Measurements from ENCODE around the gene PDLIM5.

Gene PDLIM5

DNA sequence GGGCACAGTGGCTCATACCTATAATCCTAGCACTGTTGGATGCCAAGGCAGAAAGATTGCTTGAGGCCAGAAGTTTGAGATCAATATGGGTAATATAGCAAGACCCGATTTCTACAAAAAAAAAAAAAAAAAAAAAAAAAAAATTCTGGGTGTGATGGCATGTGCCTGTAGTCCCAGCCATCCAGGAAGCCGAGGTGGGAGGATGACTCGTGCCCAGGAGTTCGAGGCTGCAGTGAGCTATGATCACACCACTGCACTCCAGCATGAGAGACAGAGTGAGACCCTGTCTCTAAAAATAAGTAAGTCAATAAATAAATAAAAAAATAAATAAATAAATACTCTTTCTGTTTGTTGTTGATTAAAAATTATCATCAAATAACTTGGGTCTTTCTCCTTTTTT lies 243.6 kb downstream of the PDLIM5 start:
- TF ChIP-seq ESRRG (CRISPR knock-in tag; IDR thresholded peaks at IDR 0.05): no peak
- TF ChIP-seq, protein P1, sequence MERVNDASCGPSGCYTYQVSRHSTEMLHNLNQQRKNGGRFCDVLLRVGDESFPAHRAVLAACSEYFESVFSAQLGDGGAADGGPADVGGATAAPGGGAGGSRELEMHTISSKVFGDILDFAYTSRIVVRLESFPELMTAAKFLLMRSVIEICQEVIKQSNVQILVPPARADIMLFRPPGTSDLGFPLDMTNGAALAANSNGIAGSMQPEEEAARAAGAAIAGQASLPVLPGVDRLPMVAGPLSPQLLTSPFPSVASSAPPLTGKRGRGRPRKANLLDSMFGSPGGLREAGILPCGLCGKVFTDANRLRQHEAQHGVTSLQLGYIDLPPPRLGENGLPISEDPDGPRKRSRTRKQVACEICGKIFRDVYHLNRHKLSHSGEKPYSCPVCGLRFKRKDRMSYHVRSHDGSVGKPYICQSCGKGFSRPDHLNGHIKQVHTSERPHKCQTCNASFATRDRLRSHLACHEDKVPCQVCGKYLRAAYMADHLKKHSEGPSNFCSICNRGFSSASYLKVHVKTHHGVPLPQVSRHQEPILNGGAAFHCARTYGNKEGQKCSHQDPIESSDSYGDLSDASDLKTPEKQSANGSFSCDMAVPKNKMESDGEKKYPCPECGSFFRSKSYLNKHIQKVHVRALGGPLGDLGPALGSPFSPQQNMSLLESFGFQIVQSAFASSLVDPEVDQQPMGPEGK (CRISPR knock-in tag; IDR thresholded peaks at IDR 0.05; ENCODE audit: borderline replicate concordance): no peak
- TF ChIP-seq ZNF8 (CRISPR knock-in tag; IDR thresholded peaks at IDR 0.05): no peak
- no peak for ATAC-seq

DNA sequence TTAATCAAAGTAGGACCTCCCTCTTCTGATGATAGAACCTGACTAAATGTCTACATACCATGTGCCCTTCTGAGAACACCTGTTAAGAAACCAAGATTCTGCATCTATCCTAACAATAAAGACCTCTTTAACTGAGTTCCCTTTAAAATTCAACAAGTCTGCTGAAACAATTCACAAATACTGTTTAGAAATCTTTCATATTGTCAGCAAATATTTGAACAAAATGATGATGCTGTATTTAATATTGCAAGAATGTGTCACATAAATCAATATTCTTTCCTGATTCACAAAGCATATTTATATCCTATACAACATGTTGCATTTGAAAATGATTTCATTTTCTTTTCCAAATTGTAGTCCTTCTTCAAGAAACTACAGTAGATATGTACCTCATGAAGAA lies 246.4 kb downstream of the PDLIM5 start:
- no peak for ATAC-seq
- TF ChIP-seq, protein P2, sequence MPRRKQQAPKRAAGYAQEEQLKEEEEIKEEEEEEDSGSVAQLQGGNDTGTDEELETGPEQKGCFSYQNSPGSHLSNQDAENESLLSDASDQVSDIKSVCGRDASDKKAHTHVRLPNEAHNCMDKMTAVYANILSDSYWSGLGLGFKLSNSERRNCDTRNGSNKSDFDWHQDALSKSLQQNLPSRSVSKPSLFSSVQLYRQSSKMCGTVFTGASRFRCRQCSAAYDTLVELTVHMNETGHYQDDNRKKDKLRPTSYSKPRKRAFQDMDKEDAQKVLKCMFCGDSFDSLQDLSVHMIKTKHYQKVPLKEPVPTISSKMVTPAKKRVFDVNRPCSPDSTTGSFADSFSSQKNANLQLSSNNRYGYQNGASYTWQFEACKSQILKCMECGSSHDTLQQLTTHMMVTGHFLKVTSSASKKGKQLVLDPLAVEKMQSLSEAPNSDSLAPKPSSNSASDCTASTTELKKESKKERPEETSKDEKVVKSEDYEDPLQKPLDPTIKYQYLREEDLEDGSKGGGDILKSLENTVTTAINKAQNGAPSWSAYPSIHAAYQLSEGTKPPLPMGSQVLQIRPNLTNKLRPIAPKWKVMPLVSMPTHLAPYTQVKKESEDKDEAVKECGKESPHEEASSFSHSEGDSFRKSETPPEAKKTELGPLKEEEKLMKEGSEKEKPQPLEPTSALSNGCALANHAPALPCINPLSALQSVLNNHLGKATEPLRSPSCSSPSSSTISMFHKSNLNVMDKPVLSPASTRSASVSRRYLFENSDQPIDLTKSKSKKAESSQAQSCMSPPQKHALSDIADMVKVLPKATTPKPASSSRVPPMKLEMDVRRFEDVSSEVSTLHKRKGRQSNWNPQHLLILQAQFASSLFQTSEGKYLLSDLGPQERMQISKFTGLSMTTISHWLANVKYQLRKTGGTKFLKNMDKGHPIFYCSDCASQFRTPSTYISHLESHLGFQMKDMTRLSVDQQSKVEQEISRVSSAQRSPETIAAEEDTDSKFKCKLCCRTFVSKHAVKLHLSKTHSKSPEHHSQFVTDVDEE (CRISPR knock-in tag; IDR thresholded peaks at IDR 0.05): no peak
- no peak for TF ChIP-seq SNAI2 (CRISPR knock-in tag; IDR thresholded peaks at IDR 0.05)
- TF ChIP-seq OSR1 (CRISPR knock-in tag; IDR thresholded peaks at IDR 0.05): no peak
- no peak for TF ChIP-seq GLIS3 (CRISPR knock-in tag; IDR thresholded peaks at IDR 0.05)
- TF ChIP-seq, protein P3, sequence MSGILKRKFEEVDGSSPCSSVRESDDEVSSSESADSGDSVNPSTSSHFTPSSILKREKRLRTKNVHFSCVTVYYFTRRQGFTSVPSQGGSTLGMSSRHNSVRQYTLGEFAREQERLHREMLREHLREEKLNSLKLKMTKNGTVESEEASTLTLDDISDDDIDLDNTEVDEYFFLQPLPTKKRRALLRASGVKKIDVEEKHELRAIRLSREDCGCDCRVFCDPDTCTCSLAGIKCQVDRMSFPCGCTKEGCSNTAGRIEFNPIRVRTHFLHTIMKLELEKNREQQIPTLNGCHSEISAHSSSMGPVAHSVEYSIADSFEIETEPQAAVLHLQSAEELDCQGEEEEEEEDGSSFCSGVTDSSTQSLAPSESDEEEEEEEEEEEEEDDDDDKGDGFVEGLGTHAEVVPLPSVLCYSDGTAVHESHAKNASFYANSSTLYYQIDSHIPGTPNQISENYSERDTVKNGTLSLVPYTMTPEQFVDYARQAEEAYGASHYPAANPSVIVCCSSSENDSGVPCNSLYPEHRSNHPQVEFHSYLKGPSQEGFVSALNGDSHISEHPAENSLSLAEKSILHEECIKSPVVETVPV (CRISPR knock-in tag; IDR thresholded peaks at IDR 0.05): no peak
- TF ChIP-seq ZFP3 (CRISPR knock-in tag; IDR thresholded peaks at IDR 0.05): no peak
- no peak for TF ChIP-seq BACH2 (CRISPR knock-in tag; IDR thresholded peaks at IDR 0.05; ENCODE audit: borderline replicate concordance)
- TF ChIP-seq ZNF70 (CRISPR knock-in tag; IDR thresholded peaks at IDR 0.05): no peak
- TF ChIP-seq ZFP30 (CRISPR knock-in tag; IDR thresholded peaks at IDR 0.05): no peak
- TF ChIP-seq, protein P1 (CRISPR knock-in tag; IDR thresholded peaks at IDR 0.05; ENCODE audit: borderline replicate concordance): no peak
- no peak for TF ChIP-seq RARB (CRISPR knock-in tag; IDR thresholded peaks at IDR 0.05)
- no peak for TF ChIP-seq CSDC2 (CRISPR knock-in tag; IDR thresholded peaks at IDR 0.05)

DNA sequence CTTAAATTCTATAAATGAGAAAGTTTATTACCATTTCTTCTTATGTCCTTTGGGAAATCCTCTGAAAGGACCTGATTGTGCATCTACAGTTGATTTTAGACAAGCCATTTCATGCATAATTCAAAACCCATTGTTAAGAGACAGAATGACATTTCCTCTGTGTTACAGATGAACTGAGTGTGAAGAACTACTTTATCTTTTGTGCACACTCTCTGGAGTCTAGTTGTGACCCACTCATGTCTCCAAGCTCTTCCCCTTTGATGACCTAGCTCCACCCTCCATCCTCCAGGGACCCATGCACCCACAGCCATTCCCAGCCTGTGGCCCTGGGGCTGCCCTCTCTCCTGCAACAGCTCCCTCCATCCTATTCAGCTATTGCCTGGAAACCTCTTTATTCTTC lies 248.6 kb downstream of the PDLIM5 start:
- no peak for ATAC-seq
- no peak for TF ChIP-seq CSDC2 (CRISPR knock-in tag; IDR thresholded peaks at IDR 0.05)
- TF ChIP-seq OSR1 (CRISPR knock-in tag; IDR thresholded peaks at IDR 0.05): no peak
- TF ChIP-seq SNAI2 (CRISPR knock-in tag; IDR thresholded peaks at IDR 0.05): no peak
- no peak for TF ChIP-seq ARNTL (CRISPR knock-in tag; IDR thresholded peaks at IDR 0.05; ENCODE audit: borderline replicate concordance, low read depth)
- TF ChIP-seq, protein P1 (CRISPR knock-in tag; IDR thresholded peaks at IDR 0.05; ENCODE audit: borderline replicate concordance): no peak
- TF ChIP-seq TCF4 (CRISPR knock-in tag; IDR thresholded peaks at IDR 0.05; ENCODE audit: borderline replicate concordance): no peak
- TF ChIP-seq, protein P4, sequence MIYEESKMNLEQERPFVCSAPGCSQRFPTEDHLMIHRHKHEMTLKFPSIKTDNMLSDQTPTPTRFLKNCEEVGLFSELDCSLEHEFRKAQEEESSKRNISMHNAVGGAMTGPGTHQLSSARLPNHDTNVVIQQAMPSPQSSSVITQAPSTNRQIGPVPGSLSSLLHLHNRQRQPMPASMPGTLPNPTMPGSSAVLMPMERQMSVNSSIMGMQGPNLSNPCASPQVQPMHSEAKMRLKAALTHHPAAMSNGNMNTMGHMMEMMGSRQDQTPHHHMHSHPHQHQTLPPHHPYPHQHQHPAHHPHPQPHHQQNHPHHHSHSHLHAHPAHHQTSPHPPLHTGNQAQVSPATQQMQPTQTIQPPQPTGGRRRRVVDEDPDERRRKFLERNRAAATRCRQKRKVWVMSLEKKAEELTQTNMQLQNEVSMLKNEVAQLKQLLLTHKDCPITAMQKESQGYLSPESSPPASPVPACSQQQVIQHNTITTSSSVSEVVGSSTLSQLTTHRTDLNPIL (CRISPR knock-in tag; IDR thresholded peaks at IDR 0.05; ENCODE audit: low read depth): no peak
- TF ChIP-seq BACH2 (CRISPR knock-in tag; IDR thresholded peaks at IDR 0.05; ENCODE audit: borderline replicate concordance): no peak
- TF ChIP-seq, protein P2 (CRISPR knock-in tag; IDR thresholded peaks at IDR 0.05): no peak
- TF ChIP-seq ZNF70 (CRISPR knock-in tag; IDR thresholded peaks at IDR 0.05): no peak
- no peak for TF ChIP-seq ZNF565 (CRISPR knock-in tag; conservative IDR thresholded peaks at IDR 0.05; ENCODE audit: low read depth)
- TF ChIP-seq, protein P5, sequence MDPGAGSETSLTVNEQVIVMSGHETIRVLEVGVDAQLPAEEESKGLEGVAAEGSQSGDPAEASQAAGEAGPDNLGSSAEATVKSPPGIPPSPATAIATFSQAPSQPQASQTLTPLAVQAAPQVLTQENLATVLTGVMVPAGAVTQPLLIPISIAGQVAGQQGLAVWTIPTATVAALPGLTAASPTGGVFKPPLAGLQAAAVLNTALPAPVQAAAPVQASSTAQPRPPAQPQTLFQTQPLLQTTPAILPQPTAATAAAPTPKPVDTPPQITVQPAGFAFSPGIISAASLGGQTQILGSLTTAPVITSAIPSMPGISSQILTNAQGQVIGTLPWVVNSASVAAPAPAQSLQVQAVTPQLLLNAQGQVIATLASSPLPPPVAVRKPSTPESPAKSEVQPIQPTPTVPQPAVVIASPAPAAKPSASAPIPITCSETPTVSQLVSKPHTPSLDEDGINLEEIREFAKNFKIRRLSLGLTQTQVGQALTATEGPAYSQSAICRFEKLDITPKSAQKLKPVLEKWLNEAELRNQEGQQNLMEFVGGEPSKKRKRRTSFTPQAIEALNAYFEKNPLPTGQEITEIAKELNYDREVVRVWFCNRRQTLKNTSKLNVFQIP (CRISPR knock-in tag; IDR thresholded peaks at IDR 0.05; ENCODE audit: borderline replicate concordance, low read depth): no peak
- TF ChIP-seq RARB (CRISPR knock-in tag; IDR thresholded peaks at IDR 0.05): no peak
- no peak for TF ChIP-seq ESRRG (CRISPR knock-in tag; IDR thresholded peaks at IDR 0.05)
- no peak for TF ChIP-seq GLIS3 (CRISPR knock-in tag; IDR thresholded peaks at IDR 0.05)
- TF ChIP-seq TOX (CRISPR knock-in tag; IDR thresholded peaks at IDR 0.05; ENCODE audit: borderline replicate concordance): no peak
- TF ChIP-seq PPARA (CRISPR knock-in tag; IDR thresholded peaks at IDR 0.05; ENCODE audit: borderline replicate concordance): no peak

All from SK-N-SH treated with all-trans-retinoic acid at 6 μM for 48 hours (cell line).